HG03175 (cell line): ENCODE measurements around the gene RHEB.

Experiments used
- ATAC-seq: cut with Tn5 transposase; IDR thresholded peaks from one replicate; pipeline ENCODE4 v1.9.1; 2021; ENCODE audit warnings: mild to moderate bottlenecking, moderate library complexity; ENCODE audit not compliant: unreplicated experiment

Gene RHEB

DNA sequence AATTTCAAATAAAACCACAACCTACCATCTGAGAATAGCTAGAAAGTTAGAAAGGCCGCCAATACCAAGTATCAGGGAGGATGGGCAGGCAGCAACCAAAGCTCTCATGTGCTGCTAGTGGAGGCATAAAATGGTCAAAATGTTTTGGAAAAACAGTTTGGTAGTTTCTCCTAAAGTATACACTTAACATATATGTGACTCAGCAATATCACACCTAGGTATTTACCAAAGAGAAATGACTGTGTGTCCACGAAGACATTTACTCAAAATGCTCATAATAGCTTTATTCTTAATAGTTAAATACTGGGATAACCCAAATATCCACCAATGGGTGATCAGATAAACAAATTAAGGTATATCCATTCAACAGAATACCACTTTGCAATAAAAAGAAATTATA is 14.3 kb downstream of the RHEB start:
- no peak for ATAC-seq

DNA sequence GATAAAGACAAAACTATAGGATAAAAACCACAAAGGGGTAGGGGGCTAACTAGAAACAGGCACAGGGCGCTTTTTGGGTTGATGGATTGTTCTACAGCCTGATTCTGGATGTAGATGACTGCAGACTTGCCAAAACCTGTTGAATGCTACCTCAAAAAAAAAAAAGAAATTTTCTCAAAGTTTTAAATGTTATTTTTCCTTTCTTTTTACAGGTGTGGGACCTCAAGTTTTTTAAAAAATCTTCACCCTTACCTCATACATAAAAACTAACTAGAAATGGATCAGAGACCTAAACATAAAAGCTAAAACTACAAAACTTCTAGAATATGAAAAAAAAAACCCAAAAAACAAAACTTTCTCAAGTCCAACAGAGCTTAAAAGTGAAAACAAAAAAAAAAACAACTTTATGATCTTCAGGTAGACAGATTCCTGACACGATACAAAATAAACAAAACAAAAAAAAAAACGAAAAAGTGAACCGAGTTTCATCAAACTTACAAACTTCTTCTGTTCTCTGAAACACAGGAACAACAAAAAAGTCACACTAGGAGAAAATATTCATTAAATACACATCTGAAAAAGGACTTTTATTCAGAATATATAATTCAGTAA is 14.9 kb downstream of the RHEB start:
- ATAC-seq, result no peak

DNA sequence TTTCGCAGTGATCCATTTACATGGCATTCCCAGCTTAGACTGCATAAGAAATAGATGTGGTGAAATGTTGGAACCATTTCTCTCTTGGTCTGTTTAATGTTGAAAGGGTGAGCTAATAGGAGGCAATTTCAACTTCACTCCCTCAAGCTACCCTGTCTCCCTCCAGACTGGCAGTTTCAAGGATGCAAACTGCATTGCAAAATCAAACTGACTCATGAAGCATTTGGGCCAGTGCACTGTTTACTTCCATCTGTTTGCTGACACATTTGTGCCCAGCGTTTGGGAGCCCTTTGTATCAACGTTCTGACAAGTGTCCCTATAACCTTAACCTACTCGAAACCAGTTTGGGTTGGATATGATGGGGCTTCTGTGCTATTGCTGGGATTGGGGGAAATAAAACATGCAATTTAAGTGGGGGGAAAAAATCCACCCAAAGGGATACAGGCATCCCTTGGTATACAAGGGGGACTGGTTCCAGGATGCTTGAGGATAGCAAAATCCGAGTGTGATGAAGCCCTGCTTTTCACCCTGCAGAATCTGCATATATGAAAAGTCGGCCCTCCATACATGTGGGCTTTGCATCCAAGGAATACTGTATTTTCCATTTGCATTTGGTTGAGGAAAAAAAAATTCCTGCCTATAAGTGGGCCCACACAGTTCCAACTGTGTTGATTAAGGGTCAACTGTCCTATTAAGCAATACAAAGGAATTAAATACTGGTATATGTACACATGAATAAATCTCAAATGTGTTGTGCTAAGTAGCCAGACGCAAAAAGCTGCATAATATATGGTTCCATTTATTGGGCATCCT is 15.6 kb downstream of the RHEB start:
- no peak for ATAC-seq

DNA sequence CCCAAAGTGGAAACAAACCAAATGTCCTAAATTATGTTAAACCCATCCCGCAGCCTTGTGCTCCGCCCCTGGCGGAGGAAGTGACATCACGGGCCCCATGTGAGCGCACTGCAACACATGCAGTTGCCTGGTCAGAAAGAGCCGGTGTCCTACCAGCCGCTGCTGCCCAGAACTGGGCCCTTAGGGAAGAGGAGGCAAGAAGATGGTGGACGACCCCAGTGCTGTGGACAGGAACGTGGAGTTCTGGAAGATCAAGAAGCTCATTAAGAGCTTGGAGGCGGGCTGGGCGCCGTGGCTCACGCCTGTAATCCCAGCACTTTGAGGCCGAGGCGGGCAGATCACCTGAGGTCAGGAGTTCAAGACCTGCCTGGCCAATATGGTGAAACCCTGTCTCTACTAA is 18.0 kb downstream of the RHEB start:
- no peak for ATAC-seq

DNA sequence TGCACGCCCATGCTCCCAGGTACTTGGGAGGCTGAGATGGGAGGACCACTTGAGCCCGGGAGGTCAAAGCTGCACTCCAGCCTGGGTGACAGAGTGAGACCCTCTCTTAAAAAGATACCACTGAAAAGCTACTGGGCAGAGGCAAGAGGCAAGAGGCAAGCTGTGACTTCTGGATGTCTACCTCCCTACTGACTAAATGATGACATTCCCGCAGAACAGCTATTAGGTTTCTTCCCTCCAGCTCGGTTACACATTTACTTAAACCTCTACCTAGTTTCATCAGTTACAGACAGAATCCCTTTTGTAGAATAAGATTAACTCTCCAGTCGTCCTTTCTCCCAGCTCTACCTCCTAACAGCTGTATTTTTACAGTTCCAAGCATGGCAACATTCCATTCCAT is 21.2 kb downstream of the RHEB start:
- no peak for ATAC-seq

DNA sequence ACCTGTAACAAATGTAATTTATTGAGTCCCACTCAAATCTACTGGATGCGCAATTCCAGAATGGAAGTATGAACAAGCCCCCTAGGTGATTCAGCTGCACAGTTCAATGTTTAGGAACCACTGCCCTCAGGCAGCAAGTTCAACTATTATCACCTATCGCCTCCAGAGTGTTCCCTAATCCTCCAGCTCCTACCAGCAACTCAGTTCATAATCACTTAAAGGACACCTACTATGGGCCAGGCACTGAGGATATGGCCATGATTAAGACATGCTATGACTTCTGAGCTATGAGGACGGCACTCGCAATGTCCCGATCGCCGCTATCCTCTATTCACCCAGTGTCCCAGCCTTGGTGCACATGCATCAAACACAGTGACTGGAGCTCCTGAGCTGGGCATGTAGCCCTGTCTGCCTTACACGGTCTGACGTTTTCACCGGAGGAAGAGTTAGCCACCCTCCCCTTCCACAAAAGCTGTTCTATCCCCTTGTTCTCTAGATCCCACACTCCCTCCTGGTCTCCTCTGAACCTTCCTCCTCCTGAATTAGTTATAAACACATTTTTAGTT is 22.3 kb downstream of the RHEB start:
- no peak for ATAC-seq

DNA sequence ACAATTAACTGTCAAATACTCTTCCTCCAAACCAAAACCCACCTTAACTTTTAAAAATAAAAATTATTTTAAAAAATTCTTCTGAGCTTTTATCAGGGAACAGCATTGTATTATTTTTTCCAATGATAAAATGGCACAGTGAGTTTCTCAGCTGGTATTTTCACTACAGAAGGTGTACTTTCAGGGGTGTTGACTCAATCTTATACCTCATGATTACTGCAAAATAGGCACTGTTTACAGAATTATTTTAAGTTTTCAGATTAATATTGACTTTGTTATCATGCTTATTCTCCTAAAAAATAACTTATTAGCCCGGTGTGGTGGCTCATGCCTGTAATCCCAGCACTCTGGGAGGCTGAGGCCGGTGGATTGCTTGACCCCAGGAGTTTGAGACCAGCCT is 24.3 kb downstream of the RHEB start:
- no peak for ATAC-seq

DNA sequence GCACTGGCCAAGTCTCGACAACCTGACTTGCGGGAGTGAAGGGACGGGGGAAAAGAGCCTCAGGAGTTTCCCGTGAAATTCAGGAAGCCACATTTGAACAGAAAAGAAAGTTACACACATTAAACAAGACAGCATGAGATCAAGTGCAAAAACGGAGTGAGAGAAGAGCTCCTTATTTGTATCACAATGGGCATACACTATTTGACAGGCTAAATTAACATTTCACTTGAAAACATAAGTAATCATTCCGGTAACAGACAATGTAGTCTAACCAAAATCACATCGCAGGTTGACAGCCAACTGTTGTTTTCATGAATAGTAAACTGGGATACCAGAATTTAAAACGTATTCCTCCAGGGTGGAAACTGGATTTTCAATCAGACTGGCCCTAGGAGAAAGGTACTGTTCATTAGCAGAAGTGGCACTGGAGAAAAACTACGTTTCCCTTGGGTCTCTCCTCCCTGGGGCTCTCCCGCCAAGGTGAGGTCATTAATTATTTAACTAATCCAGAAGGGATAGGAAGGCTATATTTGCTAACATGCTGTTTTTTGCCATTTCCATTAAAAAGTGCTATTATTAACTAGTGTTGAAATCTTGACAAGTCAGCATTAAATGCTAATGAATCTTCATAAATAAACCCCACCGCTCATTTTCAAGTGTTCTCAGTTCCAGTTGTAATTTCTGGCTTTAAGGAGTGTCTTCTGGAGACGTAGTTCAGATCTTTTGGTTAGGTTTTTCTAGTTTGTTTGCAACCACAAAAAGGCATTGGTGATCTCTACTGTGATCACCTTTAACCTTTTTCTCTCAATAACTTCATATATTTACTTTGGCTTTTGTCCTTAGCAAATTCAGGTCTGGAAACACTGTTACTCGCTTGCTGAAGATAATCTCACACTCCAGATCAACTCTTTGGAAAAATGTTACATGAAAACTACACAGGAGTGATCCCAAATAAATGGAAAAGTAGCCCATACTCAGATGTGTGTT is 25.1 kb downstream of the RHEB start:
- no peak for ATAC-seq

DNA sequence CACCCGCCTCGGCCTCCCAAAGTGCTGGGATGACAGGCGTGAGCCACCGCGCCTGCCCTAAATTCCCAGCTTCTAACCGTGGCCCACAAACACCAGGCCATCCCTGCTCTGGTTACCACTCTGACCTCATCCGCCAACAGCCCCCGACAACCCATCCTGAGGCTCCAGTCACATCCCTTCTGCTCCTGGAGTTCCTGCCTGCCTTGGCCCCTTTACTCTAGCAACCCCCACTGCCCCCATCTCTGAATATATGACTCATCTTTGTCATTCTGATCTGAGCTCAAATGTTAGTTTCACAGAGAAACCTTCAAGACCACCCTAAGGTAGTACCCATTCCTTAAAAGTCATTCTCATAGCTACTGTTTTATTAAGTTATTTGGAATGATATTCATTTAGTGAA is 26.6 kb downstream of the RHEB start:
- ATAC-seq, result no peak

DNA sequence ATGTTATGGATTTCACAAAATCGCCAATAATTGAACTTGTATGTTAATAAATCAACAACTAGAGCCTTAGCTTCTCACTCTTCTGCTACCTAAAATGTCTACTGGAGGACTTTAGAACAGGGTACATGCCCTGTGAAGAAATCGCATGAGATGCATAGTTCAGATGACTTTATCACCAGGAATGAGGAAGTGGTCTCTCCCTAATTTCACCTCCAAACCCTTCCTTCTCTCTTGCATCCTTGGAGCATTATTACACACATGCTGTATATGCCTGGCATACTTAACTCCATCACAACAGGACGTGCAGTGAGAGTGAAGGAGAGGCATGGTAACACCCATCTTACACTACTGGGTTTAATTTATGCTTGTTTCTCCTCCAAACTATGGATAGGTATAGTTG is 27.8 kb downstream of the RHEB start:
- ATAC-seq, result no peak

DNA sequence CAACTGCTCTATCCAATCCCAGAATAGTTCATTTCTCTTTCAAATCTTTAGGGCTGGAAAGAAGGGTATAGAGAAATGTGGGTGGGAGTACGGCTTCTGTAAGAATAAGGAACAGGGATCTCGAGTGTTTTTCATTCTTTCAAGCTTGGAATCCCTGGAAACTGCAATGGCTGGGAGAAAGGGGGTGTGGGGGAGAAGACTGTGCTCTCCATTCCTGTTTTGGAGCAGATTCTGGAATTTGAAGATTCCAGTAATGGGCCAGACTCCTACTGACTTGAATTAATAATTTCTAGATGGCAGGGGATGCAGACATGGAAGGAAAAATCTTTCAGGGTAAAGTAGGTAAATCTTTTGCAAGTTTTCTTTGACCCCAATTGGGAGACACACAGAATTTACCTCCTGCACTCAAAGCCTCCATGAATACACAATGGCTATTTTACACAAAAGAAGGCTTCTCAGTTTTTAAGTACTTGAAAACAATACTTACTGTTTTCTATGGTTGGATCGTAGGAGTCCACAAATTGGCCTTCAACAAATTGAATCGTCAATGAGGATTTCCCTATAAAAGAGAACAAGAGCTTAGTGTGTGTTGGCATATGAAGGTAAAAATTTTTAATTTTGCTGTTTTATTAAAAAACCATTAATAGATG is 29.1 kb downstream of the RHEB start:
- no peak for ATAC-seq

DNA sequence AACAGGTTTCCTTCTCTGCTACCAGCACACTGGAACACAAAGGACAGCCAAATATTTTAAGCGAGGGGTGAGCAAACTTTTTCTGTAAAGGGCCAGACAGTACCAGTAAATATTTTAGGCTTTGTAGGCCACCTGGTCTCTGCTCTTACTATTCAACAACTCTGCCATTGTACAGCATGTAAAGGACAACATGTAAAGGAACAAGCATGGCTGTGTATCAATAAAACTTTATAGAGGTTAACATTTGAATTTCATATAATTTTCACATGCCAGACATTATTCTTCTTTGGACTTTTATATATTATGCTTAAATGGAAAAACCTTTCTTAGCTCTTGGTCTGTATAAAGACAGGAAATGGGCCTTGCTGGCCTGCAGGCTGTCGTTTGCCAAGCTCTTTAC is 30.2 kb downstream of the RHEB start:
- ATAC-seq, result no peak

DNA sequence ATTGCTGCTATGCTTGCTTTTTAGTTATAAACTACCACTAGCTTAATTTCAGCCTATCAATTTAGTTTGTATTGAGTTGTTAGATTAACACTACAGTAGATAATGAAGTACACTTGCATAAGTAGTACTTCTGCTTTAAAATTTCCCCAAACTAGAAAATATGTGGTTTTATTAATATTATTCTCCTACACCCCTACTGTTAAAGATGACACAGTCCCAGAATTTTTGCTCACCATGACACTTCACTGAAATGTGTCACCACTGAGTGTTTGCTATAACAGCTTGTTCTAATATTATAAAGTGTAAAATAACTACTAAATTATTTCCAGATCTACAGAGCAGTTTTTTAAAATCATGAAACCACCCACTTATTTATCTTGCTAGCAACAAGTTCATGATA is 31.6 kb downstream of the RHEB start:
- no peak for ATAC-seq

DNA sequence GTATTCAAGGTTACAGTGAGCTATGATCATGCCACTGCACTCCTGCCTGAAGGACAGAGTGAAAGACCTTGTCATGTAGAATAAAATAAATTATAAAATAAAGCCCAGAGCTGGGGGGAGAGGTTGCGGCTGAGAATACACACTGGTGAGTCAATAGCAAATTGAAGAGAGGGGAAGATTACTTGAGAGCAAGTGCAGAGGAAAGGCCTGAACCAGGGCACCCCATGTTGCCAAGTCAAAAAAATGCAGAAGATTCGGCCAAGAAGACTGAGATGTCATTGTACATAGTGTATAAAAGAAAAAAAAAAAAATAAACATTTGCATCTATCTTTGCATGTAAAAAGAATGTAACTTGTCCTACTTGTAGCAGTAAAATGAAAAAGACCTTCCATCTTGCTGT is 32.5 kb downstream of the RHEB start:
- no peak for ATAC-seq

DNA sequence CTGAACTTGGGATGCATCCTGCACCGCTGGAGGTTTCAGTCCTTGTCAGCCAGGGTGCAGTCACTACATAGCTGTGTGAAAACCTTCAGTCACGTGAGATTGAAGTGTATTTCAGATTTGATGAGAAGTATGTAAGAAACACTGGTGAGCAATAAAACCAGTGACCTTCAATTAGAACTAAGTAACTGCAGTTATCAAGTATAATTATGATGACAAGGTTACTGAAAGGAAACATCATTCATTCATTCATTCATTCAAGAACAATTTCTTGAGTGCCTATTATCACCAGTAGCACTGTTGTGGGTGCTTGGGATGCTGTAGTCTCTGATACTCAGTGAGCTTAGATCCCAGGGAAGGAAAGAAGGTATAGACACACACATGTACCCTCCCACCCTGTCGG is 33.6 kb downstream of the RHEB start:
- ATAC-seq, result no peak

DNA sequence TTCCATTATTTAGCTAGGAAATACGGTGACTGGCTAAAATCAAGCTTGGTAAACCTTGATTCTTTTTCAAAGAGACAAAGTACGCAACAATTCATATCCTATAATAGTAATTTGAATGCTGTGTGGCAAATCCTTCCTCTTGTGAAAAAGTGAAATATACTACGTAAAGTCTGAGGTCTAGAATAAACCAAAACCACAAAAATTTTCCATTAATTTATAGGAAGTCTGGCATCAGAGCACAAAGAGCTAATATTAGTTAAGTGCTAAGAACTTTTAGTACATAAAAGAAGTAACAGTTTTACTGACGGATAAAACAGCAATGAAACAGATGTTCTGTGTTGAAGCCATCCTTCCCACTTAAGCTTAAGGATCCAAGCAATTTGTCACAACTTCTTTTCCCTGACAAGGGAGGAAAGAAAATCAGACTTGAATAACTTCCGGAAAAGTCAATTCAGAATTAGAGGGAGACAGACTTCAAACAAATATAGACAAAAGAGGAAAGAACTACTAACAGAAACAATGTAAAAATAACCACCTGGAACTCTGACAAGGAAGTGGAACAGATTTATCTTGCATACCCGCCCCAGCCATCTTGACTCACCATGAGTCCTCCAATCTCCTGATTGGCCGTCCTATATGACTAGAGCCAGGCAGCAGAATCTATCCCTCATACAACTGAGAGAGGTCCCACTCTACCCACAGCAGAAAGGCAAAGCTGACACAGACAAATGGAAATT is 34.6 kb downstream of the RHEB start:
- ATAC-seq, result no peak

DNA sequence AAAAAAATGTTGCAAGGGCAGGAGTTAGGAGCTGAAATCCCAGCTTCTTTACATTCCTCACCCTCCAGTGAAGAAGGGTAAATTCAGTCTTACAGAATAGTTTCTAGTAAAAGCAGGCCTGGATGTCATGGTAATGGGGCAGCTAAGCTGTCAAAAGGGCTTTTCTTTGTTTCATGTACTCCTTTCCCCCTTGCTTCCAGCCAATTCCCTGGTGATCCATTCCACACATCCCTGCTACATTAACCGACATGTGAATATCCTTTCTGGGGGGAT is 36.0 kb downstream of the RHEB start:
- ATAC-seq, result no peak

DNA sequence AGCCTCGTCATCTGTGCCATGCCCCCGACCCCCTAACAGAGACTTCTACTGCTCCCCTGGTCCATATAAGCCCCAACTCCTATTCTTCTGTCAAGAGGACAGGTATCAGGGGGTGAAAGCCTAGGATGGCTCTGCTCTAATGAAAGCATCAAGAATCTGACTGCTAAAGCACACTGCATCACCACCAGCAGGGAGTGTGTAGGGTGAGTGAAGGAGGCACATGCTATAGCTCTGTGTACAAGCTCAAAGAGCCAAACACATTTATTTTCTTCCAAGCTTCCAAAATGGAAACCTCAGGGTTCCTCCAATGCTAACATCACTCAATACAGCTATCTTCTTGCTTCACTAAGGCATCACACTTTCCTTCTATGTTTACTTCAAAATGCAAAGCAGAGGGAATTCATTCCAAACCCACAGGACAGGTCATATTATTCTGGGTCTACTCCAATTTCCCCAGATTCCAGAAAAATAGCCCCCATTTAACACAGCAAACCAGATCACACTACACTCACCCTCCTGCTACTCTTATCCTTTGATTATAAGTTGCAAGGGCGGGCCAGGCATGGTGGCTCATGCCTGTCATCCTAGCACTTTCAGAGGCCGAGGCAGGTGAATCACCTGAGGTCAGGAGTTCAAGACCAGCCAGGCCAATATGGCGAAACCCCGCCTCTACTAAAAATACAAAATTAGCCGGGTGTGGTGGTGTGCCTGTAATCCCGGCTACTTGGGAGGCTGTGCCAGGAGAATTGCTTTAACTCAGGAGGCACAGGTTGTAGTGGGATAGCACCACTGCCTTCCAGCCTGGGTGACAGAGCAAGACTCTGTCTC is 36.6 kb downstream of the RHEB start:
- ATAC-seq, result no peak

DNA sequence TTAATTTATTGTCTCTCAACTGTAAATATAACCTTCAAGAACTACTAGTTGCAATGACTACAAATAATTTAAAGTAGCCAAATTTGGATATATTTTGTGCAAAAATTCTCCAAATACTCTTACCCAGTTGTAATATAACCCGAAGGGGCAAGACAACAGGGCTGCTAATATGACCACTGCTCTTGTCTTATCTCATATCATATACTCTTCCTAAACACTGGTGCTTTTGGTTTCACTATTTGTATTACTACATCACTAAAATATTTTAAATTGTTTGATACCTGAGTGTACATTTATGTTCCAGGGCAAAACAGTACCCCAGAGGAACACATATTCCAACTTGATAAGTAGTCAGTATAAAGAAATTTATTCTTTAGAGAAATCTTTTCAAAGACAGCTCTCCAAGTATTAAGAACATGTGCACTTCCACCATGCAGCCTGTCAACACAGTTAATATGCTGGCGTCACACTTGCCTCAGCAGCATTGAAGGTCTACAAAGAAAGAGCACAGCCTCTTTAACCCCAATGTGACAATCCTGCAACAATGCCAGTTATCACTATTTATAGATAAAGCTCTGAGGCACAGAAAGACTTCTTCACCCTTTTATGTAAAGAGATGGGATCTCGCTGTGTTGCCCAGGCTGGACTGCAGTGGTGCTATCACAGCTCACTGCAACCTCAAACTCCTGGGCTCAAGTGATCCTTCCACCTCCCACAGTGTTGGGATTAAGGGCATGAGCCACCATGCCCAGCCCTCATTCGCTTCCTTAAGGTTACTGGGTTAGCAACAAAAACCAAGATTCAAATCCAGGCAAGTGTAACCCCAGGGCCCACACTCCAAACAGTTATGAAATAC is 37.8 kb downstream of the RHEB start:
- no peak for ATAC-seq
